Measurements from ENCODE around the gene NCOR2. TPM values are rescaled to one million over a fixed set of nuclear protein-coding genes. Genes with fewer than 3 reads are reported as not detected.

Gene NCOR2
- total RNA-seq, 2 donors from 2014 or later, result 185 to 207 TPM

DNA sequence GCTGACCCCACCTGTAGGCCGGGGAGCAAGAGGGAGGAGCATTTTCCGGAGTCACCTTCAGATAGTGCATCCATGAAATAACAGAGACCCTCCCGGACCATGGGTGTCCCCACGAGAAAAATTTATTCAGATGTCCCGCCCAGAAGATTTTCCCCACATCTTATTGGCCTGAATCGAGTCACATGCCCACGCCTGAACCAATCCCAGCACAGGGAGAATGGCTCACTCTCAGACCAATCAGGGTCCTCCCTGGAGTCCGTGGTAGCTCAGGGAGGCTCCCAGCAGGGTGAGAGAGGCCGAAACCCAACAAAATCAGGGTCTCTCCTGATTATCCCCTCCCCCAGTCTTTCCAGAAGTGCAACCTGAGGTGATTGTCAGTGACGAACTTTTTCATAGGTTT is 16.4 kb upstream of the NCOR2 start:
- peak; percentile 60 for DNase-seq
- Histone ChIP-seq H3K27me3 (ENCODE audit: control insufficient read depth, insufficient read depth, low read length, poor library complexity, severe bottlenecking) (no peaks in the 10 kb centered on the region), H3K4me3 (ENCODE audit: low read length) (no peak overlapping the region), H3K36me3 (ENCODE audit: control insufficient read depth, insufficient read depth, low read length) (no peaks in the 10 kb centered on the region), H3K4me1 (ENCODE audit: control insufficient read depth, insufficient read depth, low read length) (no peaks in the 10 kb centered on the region), H3K9ac (ENCODE audit: extremely low read depth, low read length, poor library complexity, severe bottlenecking) (no peak overlapping the region), H3K27ac (ENCODE audit: low read depth, low read length) (no peak overlapping the region), H3K9me3 (ENCODE audit: control insufficient read depth, low read length) (no peaks in the 10 kb centered on the region)
- no peak overlapping the region for H3K27ac Mint-ChIP-seq
- H3K4me1 Mint-ChIP-seq, result no peaks in the 10 kb centered on the region
- TF ChIP-seq, protein P1, sequence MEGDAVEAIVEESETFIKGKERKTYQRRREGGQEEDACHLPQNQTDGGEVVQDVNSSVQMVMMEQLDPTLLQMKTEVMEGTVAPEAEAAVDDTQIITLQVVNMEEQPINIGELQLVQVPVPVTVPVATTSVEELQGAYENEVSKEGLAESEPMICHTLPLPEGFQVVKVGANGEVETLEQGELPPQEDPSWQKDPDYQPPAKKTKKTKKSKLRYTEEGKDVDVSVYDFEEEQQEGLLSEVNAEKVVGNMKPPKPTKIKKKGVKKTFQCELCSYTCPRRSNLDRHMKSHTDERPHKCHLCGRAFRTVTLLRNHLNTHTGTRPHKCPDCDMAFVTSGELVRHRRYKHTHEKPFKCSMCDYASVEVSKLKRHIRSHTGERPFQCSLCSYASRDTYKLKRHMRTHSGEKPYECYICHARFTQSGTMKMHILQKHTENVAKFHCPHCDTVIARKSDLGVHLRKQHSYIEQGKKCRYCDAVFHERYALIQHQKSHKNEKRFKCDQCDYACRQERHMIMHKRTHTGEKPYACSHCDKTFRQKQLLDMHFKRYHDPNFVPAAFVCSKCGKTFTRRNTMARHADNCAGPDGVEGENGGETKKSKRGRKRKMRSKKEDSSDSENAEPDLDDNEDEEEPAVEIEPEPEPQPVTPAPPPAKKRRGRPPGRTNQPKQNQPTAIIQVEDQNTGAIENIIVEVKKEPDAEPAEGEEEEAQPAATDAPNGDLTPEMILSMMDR (conservative IDR thresholded peaks at IDR 0.05), result no peak
- H3K9me3 Mint-ChIP-seq, result peaks cover 7% of the 10 kb centered on the region
- 93 to 97% methylated on average over 4 to 10 of the region's 10 CpGs for WGBS, 2 experiments (ENCODE audit: insufficient coverage in 1 of 2, insufficient read length in 1 of 2)
- no peak overlapping the region for H3K4me3 Mint-ChIP-seq
- H3K36me3 Mint-ChIP-seq (ENCODE audit: low read depth), result no peaks in the 10 kb centered on the region
- H3K27me3 Mint-ChIP-seq (ENCODE audit: insufficient read depth), result no peaks in the 10 kb centered on the region

DNA sequence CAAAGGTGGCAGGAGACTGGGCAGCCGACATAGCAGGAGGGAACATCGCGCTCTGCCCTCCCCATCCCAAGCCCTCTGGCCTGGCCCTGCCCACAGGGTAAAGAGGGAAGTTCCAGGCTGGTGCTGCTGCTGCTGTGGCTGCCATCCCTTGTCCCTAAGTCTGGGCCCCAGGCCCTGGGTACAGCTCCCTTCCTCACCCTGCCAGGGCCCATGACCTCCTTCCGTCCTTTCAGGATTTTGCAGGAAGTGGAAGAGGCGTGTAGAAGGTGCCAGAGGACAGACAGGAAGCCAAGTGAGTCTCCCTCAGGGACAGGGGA is 14.7 kb upstream of the NCOR2 start:
- Histone ChIP-seq H3K4me1 (ENCODE audit: control insufficient read depth, insufficient read depth, low read length) (no peaks in the 10 kb centered on the region), H3K36me3 (ENCODE audit: control insufficient read depth, insufficient read depth, low read length) (no peaks in the 10 kb centered on the region), H3K9ac (ENCODE audit: extremely low read depth, low read length, poor library complexity, severe bottlenecking) (no peak overlapping the region), H3K27ac (ENCODE audit: low read depth, low read length) (no peak overlapping the region), H3K9me3 (ENCODE audit: control insufficient read depth, low read length) (no peaks in the 10 kb centered on the region), H3K27me3 (ENCODE audit: control insufficient read depth, insufficient read depth, low read length, poor library complexity, severe bottlenecking) (no peaks in the 10 kb centered on the region), H3K4me3 (ENCODE audit: low read length) (no peak overlapping the region)
- Mint-ChIP-seq H3K36me3 (ENCODE audit: low read depth) (no peaks in the 10 kb centered on the region), H3K4me1 (no peaks in the 10 kb centered on the region), H3K27me3 (ENCODE audit: insufficient read depth) (no peaks in the 10 kb centered on the region), H3K4me3 (no peak overlapping the region), H3K9me3 (peaks cover 10% of the 10 kb centered on the region), H3K27ac (no peak overlapping the region)
- WGBS, 2 experiments (ENCODE audit: insufficient coverage in 1 of 2, insufficient read length in 1 of 2), result 67 to 72% methylated on average over 3 to 5 of the region's 5 CpGs
- DNase-seq, result peak; percentile 56
- TF ChIP-seq, protein P1 (conservative IDR thresholded peaks at IDR 0.05), result no peak

DNA sequence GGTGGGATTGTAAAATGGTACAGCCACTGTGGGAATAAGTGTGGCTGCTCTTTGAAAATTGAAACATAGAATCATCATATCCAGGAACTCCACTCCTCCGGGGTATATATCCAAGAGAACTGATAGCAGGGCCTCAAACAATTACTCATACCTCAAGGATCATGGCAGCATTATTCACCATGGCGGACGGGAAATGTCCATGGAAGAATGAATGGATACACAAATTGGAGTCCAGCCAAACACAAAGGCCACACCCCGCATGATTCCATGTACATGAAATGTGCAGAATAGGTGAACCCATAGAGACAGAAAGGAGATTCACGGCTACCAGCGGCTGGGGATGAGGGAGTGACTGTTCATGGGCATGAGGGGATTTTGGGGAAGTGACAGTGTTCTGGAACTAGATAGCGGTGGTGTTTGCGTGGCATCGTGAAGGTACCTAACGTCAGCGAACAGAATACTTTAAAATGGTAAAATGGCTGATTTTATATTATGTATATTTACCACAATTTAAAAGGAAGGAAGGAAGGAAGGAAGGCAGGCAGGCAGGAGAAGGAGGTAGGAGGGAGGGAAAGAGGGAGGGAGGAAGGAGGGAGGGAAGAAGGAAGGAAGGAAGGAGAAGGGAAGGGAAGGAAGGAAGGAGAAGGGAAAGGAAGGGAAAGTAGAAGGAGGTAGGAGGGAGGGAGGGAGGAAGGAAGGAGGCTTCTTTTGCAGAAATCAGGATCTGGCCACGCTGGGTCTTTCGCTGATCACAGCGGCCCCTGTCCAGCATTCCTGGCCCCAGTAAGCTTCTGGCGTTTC is 14.1 kb upstream of the NCOR2 start:
- H3K4me1 ChIP-seq (ENCODE audit: control insufficient read depth, insufficient read depth, low read length), result no peaks in the 10 kb centered on the region
- no peaks in the 10 kb centered on the region for H3K4me1 Mint-ChIP-seq
- H3K27ac Mint-ChIP-seq, result no peak overlapping the region
- no peaks in the 10 kb centered on the region for H3K27me3 Mint-ChIP-seq (ENCODE audit: insufficient read depth)
- no peak overlapping the region for H3K4me3 Mint-ChIP-seq
- no peaks in the 10 kb centered on the region for H3K36me3 Mint-ChIP-seq (ENCODE audit: low read depth)
- no peaks in the 10 kb centered on the region for H3K9me3 ChIP-seq (ENCODE audit: control insufficient read depth, low read length)
- H3K27ac ChIP-seq (ENCODE audit: low read depth, low read length), result no peak overlapping the region
- no peak for DNase-seq
- no peaks in the 10 kb centered on the region for H3K36me3 ChIP-seq (ENCODE audit: control insufficient read depth, insufficient read depth, low read length)
- no peaks in the 10 kb centered on the region for H3K27me3 ChIP-seq (ENCODE audit: control insufficient read depth, insufficient read depth, low read length, poor library complexity, severe bottlenecking)
- TF ChIP-seq, protein P1 (conservative IDR thresholded peaks at IDR 0.05), result no peak
- no peak overlapping the region for H3K9ac ChIP-seq (ENCODE audit: extremely low read depth, low read length, poor library complexity, severe bottlenecking)
- WGBS, 2 experiments (ENCODE audit: insufficient coverage in 1 of 2, insufficient read length in 1 of 2), result 90 to 91% methylated on average over 6 to 12 of the region's 15 CpGs
- H3K9me3 Mint-ChIP-seq, result peaks cover 16% of the 10 kb centered on the region
- no peak overlapping the region for H3K4me3 ChIP-seq (ENCODE audit: low read length)
